ENCODE results near the gene ANAPC16. TPM values are rescaled to one million over a fixed set of nuclear protein-coding genes. Genes with fewer than 3 reads are reported as not detected.

Gene ANAPC16
- total and polyA plus RNA-seq, 2 donors (not counting 1 experiment from before 2014, with no cell fraction given): 104 to 132 TPM

DNA sequence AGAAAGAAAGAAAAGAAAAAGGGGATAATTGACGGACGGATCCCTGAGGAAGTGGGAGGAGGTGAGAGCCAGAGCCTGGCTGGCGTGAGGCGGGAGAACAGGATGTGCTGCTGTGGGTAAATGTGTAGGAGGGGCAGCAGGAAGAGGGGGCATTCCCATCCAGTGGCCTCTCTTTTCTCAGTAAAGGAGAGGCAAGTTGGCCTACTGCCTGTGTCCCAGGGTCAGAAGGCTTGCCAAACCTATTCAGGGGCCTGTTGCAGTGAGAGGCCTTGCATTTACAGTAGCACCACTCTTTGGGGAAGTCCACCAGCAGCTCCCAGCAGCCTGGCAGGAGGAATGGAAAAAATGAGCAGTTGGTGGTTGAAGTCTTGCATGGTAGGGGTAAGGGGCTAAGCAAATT is 26.9 kb downstream of the ANAPC16 start:
- H3K9me3 ChIP-seq (ENCODE audit: control extremely low read depth in 1 of 3, control insufficient read depth in 2 of 3, insufficient read depth in 1 of 3, low read length in 2 of 3): no peaks in the 10 kb centered on the region
- TF ChIP-seq CTCF (IDR thresholded peaks at IDR 0.05) (no peak), EZH2 (IDR thresholded peaks at IDR 0.05; ENCODE audit: borderline replicate concordance, insufficient read depth, low read depth, low read length, poor library complexity, severe bottlenecking) (no peak)
- peaks cover 65% of the 10 kb centered on the region for H3K4me1 Mint-ChIP-seq
- H3K27me3 ChIP-seq (replicated peaks in 1 of 4; ENCODE audit: control extremely low read depth in 1 of 4, control insufficient read depth in 3 of 4, insufficient read depth in 4 of 4, low read length in 3 of 4): no peaks in the 10 kb centered on the region
- peaks cover 47 to 63% of the 10 kb centered on the region in 2 donors for H3K4me1 ChIP-seq (ENCODE audit: control insufficient read depth in 2 of 2, insufficient read depth in 2 of 2, low read length in 2 of 2)
- no peak overlapping the region for H3K4me3 ChIP-seq (ENCODE audit: control extremely low read depth in 1 of 5, extremely low read depth in 1 of 5, insufficient read depth in 1 of 5, low read depth in 2 of 5, low read length in 4 of 5)
- no peaks in the 10 kb centered on the region for H3K36me3 ChIP-seq (replicated peaks in 1 of 2; ENCODE audit: control extremely low read depth in 1 of 2, control insufficient read depth in 1 of 2, extremely low read depth in 1 of 2, insufficient read depth in 2 of 2, low read length in 1 of 2)
- H3K27ac ChIP-seq (ENCODE audit: low read length in 2 of 2): no peak overlapping the region
- H3K27me3 Mint-ChIP-seq: no peaks in the 10 kb centered on the region
- POLR2A ChIA-PET: interaction anchor here (0.6 to 0.8 kb wide), 2 partner anchors 12 to 22 kb away, joined by 3 to 5 read pairs; no protein-coding TSS in a partner anchor
- H4K20me1 ChIP-seq (ENCODE audit: control insufficient read depth, insufficient read depth, low read length, poor library complexity, severe bottlenecking): no peaks in the 10 kb centered on the region
- ATAC-seq (ENCODE audit: low read depth): no peak
- H2AFZ ChIP-seq (ENCODE audit: insufficient read depth, low read depth, low read length, poor library complexity, severe bottlenecking): no peak overlapping the region
- no peaks in the 10 kb centered on the region for H3K9me3 Mint-ChIP-seq (ENCODE audit: insufficient read depth)
- CTCF ChIA-PET: interaction anchor here (0.7 to 3.0 kb wide), 3 partner anchors 16 to 94 kb away, joined by 3 to 16 read pairs (median 3); no protein-coding TSS in a partner anchor
- DNase-seq: no peak
- 91% methylated on average over 4 of the region's 4 CpGs for WGBS (ENCODE audit: insufficient coverage)
- peak overlapping the region; percentile 26 for H3K4me2 ChIP-seq (replicated peaks; ENCODE audit: low read depth, low read length, poor library complexity, severe bottlenecking)
- H3K79me2 ChIP-seq (ENCODE audit: control insufficient read depth, insufficient read depth, low read length): peaks cover 15% of the 10 kb centered on the region
- peak overlapping the region; percentile 12 for H3K27ac Mint-ChIP-seq
- intact Hi-C loops (cut with micrococcal nuclease): no loop called here
- no peak overlapping the region for H3K4me3 Mint-ChIP-seq
- no peak overlapping the region for H3K9ac ChIP-seq (ENCODE audit: low read length)

DNA sequence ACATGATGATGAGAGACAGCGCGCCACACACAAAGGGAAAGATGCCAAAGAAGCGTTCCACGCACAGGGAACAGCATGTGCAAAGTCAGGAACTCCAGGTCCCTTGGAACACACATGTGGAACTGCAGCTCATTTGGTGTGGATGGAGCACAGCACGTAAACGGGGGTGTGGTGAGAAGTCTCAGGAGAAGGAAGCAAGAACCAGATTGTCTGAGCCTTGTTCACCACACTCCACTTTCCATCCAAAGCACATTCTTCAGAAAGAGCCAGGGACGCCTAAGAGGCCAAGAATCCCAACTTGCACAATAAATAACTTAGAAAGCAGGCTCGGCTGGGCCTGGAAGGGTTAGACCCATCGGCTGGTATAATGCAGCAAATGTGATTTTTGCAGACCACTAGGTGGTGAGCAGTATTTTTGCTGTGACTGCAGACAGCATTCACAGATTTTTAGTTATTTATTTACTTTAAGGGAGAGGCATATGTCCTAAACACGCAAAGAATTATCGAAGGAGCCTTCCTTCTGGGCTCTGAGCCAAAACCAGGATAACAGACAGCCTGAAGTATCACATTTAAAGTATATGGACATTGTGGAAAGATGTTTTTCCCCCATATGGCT is 28.1 kb downstream of the ANAPC16 start:
- H3K27me3 ChIP-seq (replicated peaks in 1 of 4; ENCODE audit: control extremely low read depth in 1 of 4, control insufficient read depth in 3 of 4, insufficient read depth in 4 of 4, low read length in 3 of 4): no peaks in the 10 kb centered on the region
- peaks cover 58 to 76% of the 10 kb centered on the region in 2 donors for H3K4me1 ChIP-seq (ENCODE audit: control insufficient read depth in 2 of 2, insufficient read depth in 2 of 2, low read length in 2 of 2)
- H3K9me3 Mint-ChIP-seq (ENCODE audit: insufficient read depth): no peaks in the 10 kb centered on the region
- H3K4me3 ChIP-seq (ENCODE audit: control extremely low read depth in 1 of 5, extremely low read depth in 1 of 5, insufficient read depth in 1 of 5, low read depth in 2 of 5, low read length in 4 of 5): no peak overlapping the region
- H3K27ac ChIP-seq (ENCODE audit: low read length in 2 of 2): peak overlapping the region in 1 of 2 donors; percentile 47
- no peaks in the 10 kb centered on the region for H3K27me3 Mint-ChIP-seq
- CTCF ChIA-PET: interaction anchor here (0.7 to 3.0 kb wide), 6 partner anchors 9 to 93 kb away, joined by 3 to 16 read pairs (median 3); no protein-coding TSS in a partner anchor
- no peaks in the 10 kb centered on the region for H3K9me3 ChIP-seq (ENCODE audit: control extremely low read depth in 1 of 3, control insufficient read depth in 2 of 3, insufficient read depth in 1 of 3, low read length in 2 of 3)
- no peak overlapping the region for H2AFZ ChIP-seq (ENCODE audit: insufficient read depth, low read depth, low read length, poor library complexity, severe bottlenecking)
- no peak for ATAC-seq (ENCODE audit: low read depth)
- peaks cover 12% of the 10 kb centered on the region for H3K79me2 ChIP-seq (ENCODE audit: control insufficient read depth, insufficient read depth, low read length)
- peak overlapping the region; percentile 81 for H3K27ac Mint-ChIP-seq
- H4K20me1 ChIP-seq (ENCODE audit: control insufficient read depth, insufficient read depth, low read length, poor library complexity, severe bottlenecking): no peaks in the 10 kb centered on the region
- H3K36me3 ChIP-seq (replicated peaks in 1 of 2; ENCODE audit: control extremely low read depth in 1 of 2, control insufficient read depth in 1 of 2, extremely low read depth in 1 of 2, insufficient read depth in 2 of 2, low read length in 1 of 2): no peaks in the 10 kb centered on the region
- peaks cover 78% of the 10 kb centered on the region for H3K4me1 Mint-ChIP-seq
- DNase-seq: no peak
- H3K4me2 ChIP-seq (replicated peaks; ENCODE audit: low read depth, low read length, poor library complexity, severe bottlenecking): no peak overlapping the region
- intact Hi-C loops (cut with micrococcal nuclease): loop anchor here (2.0 kb wide), 1 partner anchor 17 kb away; no protein-coding TSS in a partner anchor
- POLR2A ChIA-PET: no interaction called here
- TF ChIP-seq EZH2 (IDR thresholded peaks at IDR 0.05; ENCODE audit: borderline replicate concordance, insufficient read depth, low read depth, low read length, poor library complexity, severe bottlenecking) (no peak), CTCF (IDR thresholded peaks at IDR 0.05) (no peak)
- H3K9ac ChIP-seq (ENCODE audit: low read length): no peak overlapping the region
- WGBS (ENCODE audit: insufficient coverage): 96% methylated on average over 4 of the region's 11 CpGs
- no peak overlapping the region for H3K4me3 Mint-ChIP-seq

Measured in B cell (primary cell).